HepG2 (cell line): ENCODE data around the gene TUBB. TPM values are rescaled to one million over a fixed set of nuclear protein-coding genes. Genes with fewer than 3 reads are reported as not detected.
A peak's percentile ranks its signal among the peaks of the same experiment; 100 is the strongest.

Source experiments
- ATM ChIP-seq: fragments of 450-650 bp; IDR thresholded peaks from 2 replicates; pipeline ENCODE4 v1.7.1; 2017; ENCODE audit warnings: mild to moderate bottlenecking, borderline replicate concordance
- CCDC6 ChIP-seq: sonication (generic); formaldehyde crosslinking; IDR thresholded peaks from 2 replicates; pipeline ENCODE4 v1.8.1; 2022; ENCODE audit warnings: mild to moderate bottlenecking, missing genetic modification reagents, moderate library complexity
- ETV6 ChIP-seq: sonication (generic); formaldehyde crosslinking; conservative IDR thresholded peaks from 2 replicates; pipeline ENCODE4 v1.4.0; 2020; ENCODE audit warnings: missing genetic modification reagents
- FOSL2 ChIP-seq: sonication (generic); formaldehyde crosslinking; IDR thresholded peaks from 2 replicates; pipeline ENCODE4 v1.4.0; 2020; ENCODE audit warnings: missing genetic modification reagents
- FOXA3 ChIP-seq: IDR thresholded peaks from 2 replicates; pipeline ENCODE4 v1.6.1; 2016; ENCODE audit warnings: missing genetic modification reagents, missing compliant biosample characterization
- HDAC1 ChIP-seq: sonication (generic); formaldehyde crosslinking; IDR thresholded peaks from 2 replicates; pipeline ENCODE4 v1.5.1; 2020; ENCODE audit warnings: mild to moderate bottlenecking, missing genetic modification reagents
- JARID2 ChIP-seq: sonication (generic); formaldehyde crosslinking; IDR thresholded peaks from 2 replicates; pipeline ENCODE4 v1.8.1; 2023; ENCODE audit warnings: missing genetic modification reagents, inconsistent platforms; ENCODE audit not compliant: insufficient replicate concordance
- LRRFIP1 ChIP-seq: sonication (generic); formaldehyde crosslinking; conservative IDR thresholded peaks from 2 replicates; pipeline ENCODE4 v1.4.0; 2020; ENCODE audit warnings: missing genetic modification reagents
- MED1 ChIP-seq: sonication (generic); formaldehyde crosslinking; IDR thresholded peaks from 2 replicates; pipeline ENCODE4 v1.4.0; 2020; ENCODE audit warnings: missing genetic modification reagents
- NBN ChIP-seq: fragments of 450-650 bp; conservative IDR thresholded peaks from 2 replicates; pipeline ENCODE4 v1.6.1; 2017
- SALL1 ChIP-seq: sonication (generic); formaldehyde crosslinking; IDR thresholded peaks from 2 replicates; pipeline ENCODE4 v1.8.0; 2022; ENCODE audit warnings: mild to moderate bottlenecking, missing genetic modification reagents
- SMAD3 ChIP-seq: sonication (generic); formaldehyde crosslinking; IDR thresholded peaks from 2 replicates; pipeline ENCODE4 v1.4.0; 2020; ENCODE audit warnings: missing genetic modification reagents
- TFE3 ChIP-seq: IDR thresholded peaks from 2 replicates; pipeline ENCODE4 v1.6.1; 2016
- THAP11 ChIP-seq: IDR thresholded peaks from 2 replicates; pipeline ENCODE4 v1.6.1; 2016; ENCODE audit warnings: missing biosample characterization, missing genetic modification reagents
- TP53 ChIP-seq: sonication (generic); formaldehyde crosslinking; conservative IDR thresholded peaks from 2 replicates; pipeline ENCODE4 v1.4.0; 2020; ENCODE audit warnings: missing genetic modification reagents
- ZFP82 ChIP-seq: sonication (generic); formaldehyde crosslinking; IDR thresholded peaks from 2 replicates; pipeline ENCODE4 v1.5.1; 2020; ENCODE audit warnings: mild to moderate bottlenecking, missing genetic modification reagents, borderline replicate concordance
- ZNF264 ChIP-seq: sonication (generic); formaldehyde crosslinking; IDR thresholded peaks from 2 replicates; pipeline ENCODE4 v1.4.0; 2020; ENCODE audit warnings: missing genetic modification reagents
- ZNF687 ChIP-seq: sonication (generic); formaldehyde crosslinking; IDR thresholded peaks from 2 replicates; pipeline ENCODE4 v1.5.1; 2020; ENCODE audit warnings: mild to moderate bottlenecking, missing genetic modification reagents, moderate library complexity
- polyA plus RNA-seq, 8 experiments: library from polyadenylated mRNA; depleted of rRNA in 3 of 8; stranded (reverse) in 7 of 8; unstranded in 1 of 8; fragments of >200 nt; fragmentation: Illumina TruSeq in 4 of 8; extraction: Trizol in 4 of 8; gene quantifications; 2 replicates each; pipeline versions ENCODE4 v1.2.1 to v1.2.3, GENCODE V29; 2011 to 2016; ENCODE audit warnings: low read depth in 4 of 8, missing spikeins in 1 of 8, mixed read lengths in 1 of 8; ENCODE audit not compliant: insufficient read depth in 1 of 8
- total RNA-seq, 5 experiments: library from RNA; depleted of rRNA; stranded (reverse); fragments of >200 nt; fragmentation: Illumina TruSeq; extraction: Trizol; gene quantifications; 2 replicates each; pipeline ENCODE4 v1.2.3, GENCODE V29; 2016; ENCODE audit warnings: low read depth in 1 of 5
- TF ChIP-seq, protein P1 (sequence below): sonication (generic); formaldehyde crosslinking; IDR thresholded peaks from 2 replicates; pipeline ENCODE4 v1.4.0; 2020; ENCODE audit warnings: missing genetic modification reagents
- TF ChIP-seq, protein P2 (sequence below): sonication (generic); formaldehyde crosslinking; IDR thresholded peaks from 2 replicates; pipeline ENCODE4 v1.5.1; 2020; ENCODE audit warnings: missing genetic modification reagents, mild to moderate bottlenecking, borderline replicate concordance

Gene TUBB
- total and polyA plus RNA-seq, 2 of the 13 experiments (the other 11 are each of a cell fraction or from before 2014, with no cell fraction given): 911 to 1,163 TPM

GRCh38 chr6:30763618-30764489 is 43.7 kb downstream of the TUBB start (continued):
- TF ChIP-seq, protein P1, sequence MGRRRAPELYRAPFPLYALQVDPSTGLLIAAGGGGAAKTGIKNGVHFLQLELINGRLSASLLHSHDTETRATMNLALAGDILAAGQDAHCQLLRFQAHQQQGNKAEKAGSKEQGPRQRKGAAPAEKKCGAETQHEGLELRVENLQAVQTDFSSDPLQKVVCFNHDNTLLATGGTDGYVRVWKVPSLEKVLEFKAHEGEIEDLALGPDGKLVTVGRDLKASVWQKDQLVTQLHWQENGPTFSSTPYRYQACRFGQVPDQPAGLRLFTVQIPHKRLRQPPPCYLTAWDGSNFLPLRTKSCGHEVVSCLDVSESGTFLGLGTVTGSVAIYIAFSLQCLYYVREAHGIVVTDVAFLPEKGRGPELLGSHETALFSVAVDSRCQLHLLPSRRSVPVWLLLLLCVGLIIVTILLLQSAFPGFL (CRISPR knock-in tag): no peak
- peak; percentile 78; the same call in 1 of the 2 replicates for TF ChIP-seq ZNF264
- TF ChIP-seq JARID2 (CRISPR knock-in tag): peak; percentile 97
- TF ChIP-seq ZFP82 (CRISPR knock-in tag): 0 out of 2 replicates have a peak, but pooled peaks have one; percentile 64
- 0 out of 2 replicates have a peak, but pooled peaks have one; percentile 47 for TF ChIP-seq TP53 (CRISPR knock-in tag)
- peak; percentile 80 for TF ChIP-seq SALL1 (CRISPR knock-in tag)
- TF ChIP-seq FOXA3: peak; percentile 95
- TF ChIP-seq LRRFIP1 (CRISPR knock-in tag): no peak
- no peak for TF ChIP-seq ETV6 (CRISPR knock-in tag)
- peak; percentile 99 for TF ChIP-seq MED1 (CRISPR knock-in tag)
- TF ChIP-seq ZNF687 (CRISPR knock-in tag): peak; percentile 93
- TF ChIP-seq, protein P2, sequence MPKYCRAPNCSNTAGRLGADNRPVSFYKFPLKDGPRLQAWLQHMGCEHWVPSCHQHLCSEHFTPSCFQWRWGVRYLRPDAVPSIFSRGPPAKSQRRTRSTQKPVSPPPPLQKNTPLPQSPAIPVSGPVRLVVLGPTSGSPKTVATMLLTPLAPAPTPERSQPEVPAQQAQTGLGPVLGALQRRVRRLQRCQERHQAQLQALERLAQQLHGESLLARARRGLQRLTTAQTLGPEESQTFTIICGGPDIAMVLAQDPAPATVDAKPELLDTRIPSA (CRISPR knock-in tag): peak; percentile 57; the same call in 1 of the 2 replicates
- peak; percentile 76 for TF ChIP-seq SMAD3
- TF ChIP-seq HDAC1 (CRISPR knock-in tag): peak; percentile 82
- TF ChIP-seq ATM: no peak
- TF ChIP-seq TFE3 (CRISPR knock-in tag): peak; percentile 83; the same call in 1 of the 2 replicates
- peak; percentile 83 for TF ChIP-seq FOSL2 (CRISPR knock-in tag)
- 0 out of 2 replicates have a peak, but pooled peaks have one; percentile 41 for TF ChIP-seq CCDC6 (CRISPR knock-in tag)
- TF ChIP-seq THAP11: peak; percentile 76
- TF ChIP-seq NBN: no peak
